GM21529 (cell line): Measurements from ENCODE around the gene HSPG2.

Experiments used
- ATAC-seq: cut with Tn5 transposase; IDR thresholded peaks from one replicate; pipeline ENCODE4 v1.9.1; 2021; ENCODE audit not compliant: unreplicated experiment

HSPG2 gene

DNA sequence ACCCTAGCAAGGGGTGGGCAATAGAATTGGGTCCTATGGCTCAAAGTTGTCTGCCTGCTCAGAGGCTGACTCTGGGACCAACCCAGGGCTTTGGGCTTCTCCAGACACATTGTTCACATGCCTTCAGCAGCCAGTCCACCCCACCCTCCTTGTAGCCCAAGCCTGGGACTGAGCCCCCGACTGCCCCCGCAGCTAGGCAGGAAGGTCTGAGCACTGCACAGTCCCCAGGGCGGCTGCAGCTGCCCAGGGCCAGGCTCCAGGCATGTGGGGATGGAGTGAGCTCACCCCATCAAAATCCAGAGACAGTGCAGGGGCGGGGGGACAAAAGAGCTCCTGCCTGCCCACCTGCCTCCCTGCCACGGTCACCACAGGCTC lies 35.6 kb downstream of the HSPG2 start:
- ATAC-seq: no peak

DNA sequence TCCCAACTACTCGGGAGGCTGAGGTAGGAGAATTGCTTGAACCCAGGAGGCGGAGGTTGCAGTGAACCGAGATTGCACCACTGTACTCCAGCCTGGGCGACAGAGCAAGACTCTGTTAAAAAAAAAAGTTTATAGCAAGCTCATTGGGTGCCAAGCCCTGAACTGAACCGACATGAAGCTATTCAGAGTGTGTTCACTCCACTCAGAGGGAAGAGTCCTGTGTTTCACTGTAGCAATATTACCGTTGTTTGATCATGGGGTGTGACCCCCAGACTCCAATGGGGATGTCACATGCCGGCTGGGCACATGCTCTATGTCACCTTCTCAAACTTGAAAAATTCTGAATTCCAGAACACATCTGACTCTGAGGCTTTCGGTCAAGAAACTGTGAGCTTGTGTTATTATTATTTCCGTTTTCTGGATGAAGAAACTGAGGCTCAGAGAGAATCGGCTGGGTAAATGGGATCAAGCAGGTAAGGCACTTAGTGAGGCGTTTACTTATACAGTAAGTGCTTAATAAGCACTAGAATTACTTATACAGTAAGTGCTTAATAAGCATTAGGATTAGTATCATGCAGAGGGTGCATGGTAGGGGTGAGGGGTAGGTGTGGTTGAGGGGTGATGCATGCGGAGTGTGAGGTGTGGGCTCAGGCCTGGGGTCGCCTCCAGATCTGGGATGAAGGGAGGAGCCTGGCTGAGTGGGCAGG lies 36.2 kb downstream of the HSPG2 start:
- ATAC-seq: no peak

DNA sequence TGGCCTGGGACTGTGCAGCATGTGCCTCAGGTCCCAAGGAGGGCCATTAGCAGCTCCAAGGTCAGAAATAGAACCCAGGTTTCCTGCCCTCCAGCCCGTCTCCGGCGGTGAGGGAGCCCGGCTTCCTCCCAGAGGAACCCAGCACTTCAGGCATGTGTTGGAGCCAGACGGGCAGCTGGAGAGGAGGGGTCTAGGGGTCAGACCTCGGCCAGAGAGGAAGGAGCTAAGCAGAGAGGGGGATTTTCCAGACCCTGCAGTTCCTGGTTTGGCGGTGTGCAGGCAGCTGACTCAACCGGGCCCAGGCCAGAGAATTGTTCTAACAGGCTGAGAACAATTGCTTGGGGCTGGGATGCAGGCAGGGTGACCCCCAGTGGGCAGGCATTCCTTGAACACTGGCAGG lies 37.1 kb downstream of the HSPG2 start:
- ATAC-seq: no peak

DNA sequence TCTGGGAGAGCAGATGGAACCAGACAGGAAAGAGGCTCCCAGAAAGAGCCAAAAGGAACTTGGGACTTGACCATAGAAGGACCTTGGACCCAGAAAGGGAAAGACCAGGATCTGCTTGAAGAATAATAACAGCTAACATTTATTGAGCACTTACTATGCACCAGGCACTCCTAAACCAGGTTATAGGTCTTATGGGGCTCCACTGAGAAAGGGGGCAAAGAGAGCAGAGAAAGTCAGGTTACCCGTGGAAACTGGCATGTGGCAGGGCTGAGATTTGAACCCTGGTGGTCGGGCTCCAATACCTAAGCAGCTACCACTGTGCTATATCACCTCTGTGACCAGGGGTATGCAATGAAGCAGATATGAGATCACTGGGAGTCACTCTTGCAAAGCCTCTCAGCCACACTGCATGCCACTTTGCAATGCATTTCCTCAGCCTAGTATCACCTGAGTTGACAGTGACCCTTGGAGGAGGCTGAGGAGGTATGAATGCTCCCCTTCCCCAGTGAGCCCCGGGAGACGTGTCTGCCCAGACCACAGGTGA lies 37.8 kb downstream of the HSPG2 start:
- no peak for ATAC-seq

DNA sequence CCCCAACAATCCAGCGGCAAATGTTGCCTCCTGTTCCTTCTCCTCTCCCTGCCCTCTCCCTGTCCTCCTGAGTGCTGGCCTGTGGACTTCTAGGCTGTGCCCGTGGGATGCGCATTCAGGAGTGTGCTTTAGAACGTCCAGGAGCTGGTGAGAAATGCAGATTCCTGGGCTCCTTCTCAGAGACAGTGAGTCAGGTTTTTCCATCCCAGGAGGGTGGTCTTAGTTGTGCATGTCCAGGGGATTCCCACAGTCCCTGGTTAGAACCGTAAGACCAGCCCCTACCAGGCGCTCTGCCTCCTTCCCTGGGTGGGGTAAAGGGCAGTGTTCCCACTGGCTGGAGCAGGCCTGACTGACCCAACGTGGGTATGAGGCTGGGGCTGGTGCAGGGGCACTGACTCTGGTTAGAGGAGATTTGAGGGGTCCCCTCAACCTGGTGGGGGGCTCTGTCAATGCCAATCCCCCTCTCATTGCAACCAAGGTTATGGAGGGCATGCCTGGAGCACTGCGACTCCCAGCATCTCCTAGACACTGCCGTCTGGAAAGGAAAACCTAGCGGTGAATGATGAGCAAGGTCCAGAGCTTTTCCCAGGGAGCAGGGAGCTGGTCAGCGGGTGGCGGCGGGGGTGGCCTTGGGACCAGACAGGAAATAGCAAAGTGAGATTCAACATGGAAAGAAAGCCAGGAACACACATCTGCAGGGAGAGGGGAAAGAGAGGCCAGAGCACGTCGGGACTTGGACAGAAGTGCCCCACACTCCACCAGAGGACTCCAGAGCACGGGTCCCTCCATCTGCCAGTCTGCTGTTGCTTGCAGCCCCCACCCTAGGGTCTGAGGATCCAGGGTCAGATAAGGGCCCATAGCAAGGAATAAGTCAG lies 38.5 kb downstream of the HSPG2 start:
- ATAC-seq: no peak

DNA sequence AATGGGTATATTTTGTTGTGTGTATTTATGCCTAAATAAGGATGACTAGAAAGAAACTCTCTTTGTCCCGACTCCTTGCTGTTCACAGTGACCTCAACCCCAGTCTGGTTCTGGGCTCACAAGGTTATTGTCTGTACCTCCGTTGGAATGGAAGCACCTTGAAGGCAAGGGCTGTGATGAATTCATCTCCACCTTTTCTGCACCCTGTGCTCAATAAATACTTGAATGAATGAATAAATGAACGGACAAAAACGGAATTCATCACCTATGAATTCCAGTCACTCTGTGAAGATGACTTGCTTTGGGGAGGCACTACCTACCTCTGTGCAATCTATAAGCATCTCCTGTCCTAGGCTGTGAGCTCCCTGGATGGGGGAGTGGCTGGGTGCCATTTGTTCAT lies 39.3 kb downstream of the HSPG2 start:
- ATAC-seq: no peak

DNA sequence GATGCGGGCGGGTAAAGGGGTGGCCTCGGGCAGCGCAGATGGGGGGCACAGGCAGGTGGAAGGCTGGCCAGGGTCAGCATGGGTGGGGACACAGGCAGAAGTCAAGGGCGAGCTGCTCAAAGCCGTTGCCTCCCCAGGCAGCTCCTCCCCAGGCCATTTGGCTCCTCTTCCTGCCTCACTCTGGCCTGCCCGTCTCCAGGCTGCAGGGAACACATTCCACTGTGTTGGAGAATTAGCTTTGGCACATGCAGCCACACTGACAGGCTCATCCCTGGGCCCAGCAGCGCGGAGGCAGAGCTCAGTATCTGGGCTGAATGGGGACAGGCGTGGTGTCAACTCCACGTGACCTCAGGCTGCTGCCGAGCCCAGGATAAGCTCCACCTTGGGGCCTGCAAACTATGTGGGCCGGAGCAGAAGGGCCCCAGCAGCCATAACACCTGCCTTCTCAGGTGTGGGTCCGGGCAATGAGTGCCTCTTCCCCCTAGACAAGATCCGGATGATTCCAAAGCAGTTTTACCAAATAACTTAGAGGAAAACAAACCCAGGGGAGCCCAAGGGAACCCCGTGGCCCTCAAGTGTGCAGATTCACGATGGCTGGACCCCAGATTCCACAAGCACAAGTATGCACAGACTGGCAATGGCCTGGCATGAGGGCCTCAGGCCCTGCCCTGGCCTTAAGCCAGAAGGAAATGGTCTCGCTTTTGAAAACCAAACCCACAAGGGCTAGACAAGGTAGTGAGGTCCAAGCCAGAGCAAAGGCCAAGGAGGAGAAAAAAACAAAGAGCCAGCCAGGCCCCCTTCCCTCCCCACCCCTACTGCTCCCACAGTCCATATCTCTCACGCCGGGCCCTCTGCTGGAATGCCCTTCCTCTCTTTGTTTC lies 40.2 kb downstream of the HSPG2 start:
- ATAC-seq: no peak

DNA sequence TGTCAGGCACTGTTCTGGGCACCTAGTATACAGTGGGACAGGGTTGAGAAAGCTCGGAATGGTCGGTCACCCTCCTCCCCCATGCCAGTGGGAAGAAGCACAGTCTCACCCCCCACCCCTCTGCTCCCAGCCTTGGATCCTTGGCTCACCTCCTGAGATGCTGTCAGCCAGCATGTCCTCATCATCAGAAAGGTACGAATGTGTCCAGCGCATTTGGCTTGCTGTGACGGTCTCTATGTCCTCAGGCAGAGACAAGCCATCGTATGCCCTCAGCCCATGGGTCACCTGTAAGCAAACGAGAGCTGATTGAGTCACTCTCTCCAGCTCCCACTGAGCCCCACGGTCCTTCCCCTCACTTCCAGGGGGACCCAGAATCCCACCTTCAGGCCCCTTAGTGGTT lies 41.1 kb downstream of the HSPG2 start:
- ATAC-seq: no peak

DNA sequence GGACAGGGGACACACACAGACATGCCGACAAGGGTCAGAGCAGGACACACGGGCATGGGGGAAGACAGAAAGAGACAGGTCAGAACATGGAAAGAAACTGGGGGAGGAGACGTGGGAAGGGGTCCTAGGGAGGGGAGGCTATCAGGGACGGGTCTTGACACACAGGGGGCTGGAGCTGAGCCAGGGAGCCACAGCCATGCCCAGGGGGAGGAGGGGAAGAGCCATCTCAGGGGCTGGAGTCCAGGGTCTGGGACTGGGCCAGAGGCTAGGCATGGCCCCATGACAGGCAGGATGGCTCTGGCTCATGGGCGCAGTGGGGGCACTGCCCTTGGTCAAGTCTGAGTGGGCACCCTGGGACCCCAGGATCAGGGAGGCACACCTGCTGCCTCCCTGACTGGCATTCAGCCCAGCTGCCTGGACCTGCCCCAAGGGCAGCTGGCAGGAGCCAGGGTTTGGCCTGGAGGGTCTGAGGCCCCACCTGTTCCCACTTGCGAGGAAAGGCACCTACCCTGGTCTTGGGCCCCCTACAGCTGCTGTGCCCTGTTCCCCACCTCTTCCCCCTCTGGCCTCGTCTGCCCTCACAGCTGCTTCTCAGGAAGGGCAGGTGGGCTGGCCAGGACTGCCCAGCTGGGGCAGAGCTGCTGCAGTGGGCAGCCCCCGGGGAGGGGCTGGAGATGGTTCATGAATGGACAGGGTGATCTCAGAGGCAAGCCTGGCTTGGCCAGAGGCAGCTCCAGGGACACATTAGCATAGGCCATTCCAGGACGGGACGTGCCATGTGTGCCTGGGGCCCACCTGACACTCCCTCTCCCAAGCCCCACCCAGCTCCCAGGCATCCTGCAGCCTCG lies 42.9 kb downstream of the HSPG2 start:
- no peak for ATAC-seq

DNA sequence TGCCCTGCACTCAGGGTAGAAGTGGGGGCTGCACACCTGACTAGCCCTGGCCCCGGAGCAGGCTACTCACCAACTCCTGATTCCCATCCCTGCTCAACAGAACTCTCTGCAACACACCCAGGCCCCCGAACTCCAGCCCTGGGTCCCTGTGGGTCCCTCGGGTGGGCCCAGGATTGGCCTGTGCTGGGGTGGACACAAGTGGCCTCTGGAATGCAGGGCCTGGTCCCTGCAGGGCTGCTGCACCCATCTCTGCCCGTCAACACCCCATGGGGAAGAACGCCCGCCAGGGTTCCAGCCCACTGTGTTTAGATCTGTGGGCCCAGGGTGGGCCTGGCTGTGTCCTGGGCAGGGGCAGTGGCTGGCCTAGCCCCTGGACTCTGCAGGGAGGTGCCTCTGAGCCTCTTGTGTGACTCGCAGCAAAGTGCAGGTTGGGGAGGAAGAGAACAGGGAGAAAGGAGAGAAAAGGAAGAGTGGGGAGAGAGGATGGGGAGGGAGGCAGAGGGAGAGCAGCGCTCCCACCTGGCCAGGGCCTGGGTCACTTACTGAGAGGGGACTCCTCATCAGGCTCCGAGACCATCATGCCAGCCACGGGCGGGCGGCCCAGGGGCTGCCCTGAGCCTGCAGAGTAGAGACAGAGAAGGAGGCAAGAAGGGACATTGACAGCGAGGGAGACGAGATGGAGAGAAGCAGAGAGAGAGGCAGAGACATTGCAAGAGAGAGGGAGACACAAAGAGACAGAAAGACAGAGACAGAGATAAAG lies 43.9 kb downstream of the HSPG2 start:
- ATAC-seq: no peak

DNA sequence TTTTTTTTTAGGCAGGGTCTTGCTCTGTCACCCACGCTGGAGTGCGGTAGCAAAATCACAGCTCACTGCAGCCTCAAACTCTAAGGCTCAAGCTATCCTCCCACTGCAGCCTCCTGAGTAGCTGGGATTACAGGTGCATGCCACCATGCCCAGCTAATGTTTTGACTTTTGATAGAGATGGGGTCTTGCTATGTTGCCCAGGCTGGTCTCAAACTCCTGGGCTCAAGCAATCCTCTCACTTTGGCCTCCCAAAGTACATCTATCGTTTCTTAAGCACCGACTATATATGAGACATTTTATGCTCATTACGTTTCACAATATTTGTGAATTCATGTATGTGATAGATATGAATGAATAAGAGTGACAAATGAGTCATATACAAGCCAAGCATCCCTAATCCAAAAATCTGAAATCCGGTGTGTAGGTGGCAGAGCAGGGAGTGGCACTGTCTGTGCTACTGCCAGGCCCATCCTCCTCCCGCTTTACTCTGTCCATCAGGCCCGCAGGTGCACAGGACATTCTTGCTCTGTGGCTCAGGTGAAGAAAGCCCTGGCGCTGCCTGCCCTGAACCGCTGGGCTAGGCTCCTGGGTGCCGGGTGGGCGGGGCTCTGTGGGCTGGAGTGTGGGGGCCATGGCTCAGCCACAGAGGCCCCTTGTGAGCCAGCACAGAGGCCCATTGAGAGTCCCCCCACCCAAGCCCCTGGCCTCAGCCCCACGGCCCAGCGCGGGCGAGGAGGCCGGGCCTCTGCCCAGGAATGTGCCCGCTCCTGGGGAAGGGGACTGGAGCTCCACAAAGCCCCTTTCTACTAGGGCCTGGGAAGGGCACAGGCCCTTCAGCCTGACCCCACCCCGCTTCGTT lies 45.3 kb downstream of the HSPG2 start:
- no peak for ATAC-seq

DNA sequence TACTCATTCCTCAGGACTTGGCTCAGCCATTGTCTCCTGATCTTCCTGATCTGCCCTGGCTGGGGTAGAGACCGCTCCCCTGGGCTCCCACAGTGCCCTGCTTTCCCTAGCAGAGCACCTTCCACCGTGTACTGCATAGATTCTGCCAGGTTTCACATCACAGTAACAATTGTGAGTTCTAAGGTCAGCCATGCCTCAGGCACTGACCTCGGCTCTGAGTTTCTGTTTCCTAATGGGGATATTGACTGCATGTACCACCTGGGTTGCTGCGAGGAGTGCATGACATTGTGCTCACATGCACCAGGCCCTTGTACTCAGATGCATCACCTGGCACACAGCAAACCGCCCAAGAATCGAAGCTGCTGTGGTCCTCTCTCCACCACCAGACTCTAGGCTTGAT lies 46.0 kb downstream of the HSPG2 start:
- ATAC-seq: no peak

DNA sequence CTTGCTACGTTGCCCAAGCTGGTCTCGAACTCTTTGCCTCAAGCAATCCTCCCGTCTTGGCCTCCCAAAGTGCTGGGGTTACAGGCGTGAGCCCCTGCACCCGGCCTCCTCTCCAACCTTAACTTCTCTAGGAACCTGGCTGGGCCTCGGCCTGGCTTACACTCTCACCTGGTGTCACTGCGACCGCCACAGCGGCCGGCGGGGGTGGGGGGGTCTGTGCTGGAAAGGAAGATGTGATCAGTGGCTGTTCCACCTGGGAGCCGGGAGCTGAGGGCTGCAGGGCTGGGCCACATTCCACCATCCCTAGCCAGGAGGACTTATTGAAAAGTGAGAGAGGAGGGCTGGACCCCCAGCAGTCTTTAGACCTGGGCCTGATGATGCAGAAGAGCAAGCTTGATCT lies 48.6 kb downstream of the HSPG2 start:
- no peak for ATAC-seq

DNA sequence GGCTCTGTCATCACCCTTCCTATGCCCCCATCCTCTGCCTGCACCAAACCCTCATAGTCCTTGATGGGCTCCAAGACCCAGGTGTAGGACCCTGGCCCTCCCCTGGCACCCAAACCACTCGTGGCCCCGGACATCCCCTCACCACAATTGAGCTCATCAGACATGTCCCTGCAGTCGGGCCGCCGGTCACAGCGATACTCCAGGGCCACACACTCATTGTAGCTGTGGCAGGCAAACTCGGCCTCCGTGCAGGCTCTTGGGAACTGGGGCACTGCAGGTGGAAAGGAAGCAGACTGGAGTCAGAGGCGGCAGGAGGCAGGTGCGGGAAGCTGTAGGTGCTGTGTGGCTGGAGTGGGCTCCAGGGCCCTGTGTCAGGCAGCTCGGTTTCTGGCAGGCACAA lies 49.3 kb downstream of the HSPG2 start:
- no peak for ATAC-seq

DNA sequence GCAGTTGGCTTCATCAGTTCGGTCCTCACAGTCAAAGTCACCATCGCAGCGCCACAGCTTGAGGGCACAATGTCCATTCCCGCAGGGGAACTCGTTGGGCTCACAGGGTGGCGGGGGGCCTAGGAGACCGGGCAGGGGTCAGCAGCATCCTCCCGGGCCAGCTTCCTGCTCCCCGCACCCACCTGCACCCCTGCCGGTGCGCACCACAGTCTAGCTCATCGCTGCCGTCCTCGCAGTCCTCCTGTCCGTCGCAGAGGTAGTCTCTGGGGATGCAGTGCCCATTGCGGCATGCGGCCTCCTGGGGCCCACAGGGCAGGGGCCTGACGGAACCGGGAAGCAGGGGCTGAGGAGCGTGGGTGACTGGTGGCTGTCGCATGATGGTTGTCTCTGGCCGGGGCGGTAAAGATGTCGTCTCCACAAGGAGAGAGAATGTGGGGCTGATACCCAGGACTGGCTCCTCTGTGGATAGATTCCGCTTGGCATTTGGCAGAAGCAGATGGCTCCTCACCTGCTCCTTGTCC lies 49.8 kb downstream of the HSPG2 start:
- ATAC-seq: no peak

DNA sequence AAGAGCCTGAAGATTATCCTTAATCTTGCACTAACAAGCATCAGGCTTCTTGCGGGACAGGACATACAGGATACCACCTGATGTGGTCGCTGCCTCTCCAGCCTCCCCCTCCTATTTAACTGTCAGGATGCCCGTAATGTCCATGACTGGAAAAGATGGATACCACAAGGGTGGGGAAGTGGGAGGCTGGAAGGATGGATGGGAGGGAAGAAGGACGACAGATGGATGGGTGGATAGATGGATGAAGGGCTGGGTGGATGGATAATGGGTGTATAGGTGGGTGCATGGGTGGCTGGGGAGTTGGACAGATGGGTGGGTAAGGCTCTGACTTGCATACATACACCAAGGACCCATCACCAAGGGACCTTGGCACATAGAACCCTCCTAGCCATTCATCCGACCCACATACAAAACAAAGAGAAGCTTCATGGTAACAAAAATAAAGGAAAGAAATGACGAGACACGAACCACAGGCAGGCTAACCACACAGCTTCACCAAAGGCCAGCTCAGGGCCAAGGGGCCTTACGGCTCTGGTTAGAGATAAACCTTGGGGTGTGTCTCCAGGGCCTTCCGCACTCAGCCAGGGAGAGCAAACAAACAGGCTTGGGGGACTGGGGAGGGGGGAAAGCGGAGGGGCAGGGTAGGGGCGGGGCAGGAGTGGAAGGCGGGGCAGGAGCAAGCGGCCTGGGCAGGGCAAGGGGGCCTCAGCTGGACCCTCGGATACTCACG lies 50.5 kb downstream of the HSPG2 start:
- no peak for ATAC-seq

DNA sequence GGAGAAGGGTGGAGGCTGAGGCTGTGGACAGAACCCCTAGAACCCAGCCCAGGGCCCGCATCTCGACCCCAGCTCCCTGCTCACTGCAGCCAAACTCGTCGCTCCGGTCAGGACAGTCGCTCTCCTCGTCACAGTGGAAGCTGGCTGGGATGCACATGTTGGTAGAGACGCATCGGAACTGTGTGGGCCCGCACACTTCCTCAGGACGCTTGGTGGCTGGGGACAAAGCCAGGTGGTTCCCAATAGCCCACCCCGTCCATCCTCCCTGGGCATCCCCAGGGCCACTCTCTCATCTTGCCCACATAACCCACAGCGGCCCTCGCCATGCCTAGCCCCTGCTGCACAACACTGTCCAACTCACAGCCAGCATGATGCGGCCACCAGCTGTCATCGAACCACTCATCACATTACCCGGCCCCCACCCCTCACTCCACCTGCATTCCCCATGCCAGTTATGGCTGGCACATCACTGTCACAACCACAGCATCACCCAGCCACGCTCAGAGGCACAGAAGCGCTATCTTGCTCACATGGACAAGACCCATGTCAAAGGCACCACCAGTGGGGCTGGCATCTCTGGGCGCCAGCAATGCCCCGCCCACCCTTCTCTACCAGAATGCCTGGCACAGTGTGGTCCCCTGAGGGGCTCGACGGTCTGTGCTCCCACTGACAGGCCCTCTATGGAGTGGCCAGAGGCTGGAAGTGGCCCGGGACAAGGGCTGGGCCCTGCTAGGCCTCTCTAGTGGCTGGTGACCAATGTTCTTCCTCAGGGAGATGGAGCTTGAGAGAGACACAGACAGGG lies 51.7 kb downstream of the HSPG2 start:
- ATAC-seq: no peak
